Type B pancreatic cell (in vitro differentiated cells): ENCODE results near the gene MTA2. TPM values are rescaled to one million over a fixed set of nuclear protein-coding genes. Genes with fewer than 3 reads are reported as not detected.
A peak's percentile ranks its signal among the peaks of the same experiment; 100 is the strongest.

Experiments used
- DNase-seq: peaks from one replicate; pipeline ENCODE4 v3.0.0; 2021; ENCODE audit warnings: mixed read lengths; ENCODE audit not compliant: unreplicated experiment; ENCODE audit errors: extremely low spot score
- H3K27ac Mint-ChIP-seq: 2 replicates; pipeline ENCODE4 v1.8.0; 2021; ENCODE audit warnings: mild to moderate bottlenecking, mixed read lengths
- H3K27me3 Mint-ChIP-seq: 2 replicates; pipeline ENCODE4 v1.8.0; 2021; ENCODE audit warnings: mixed read lengths
- H3K36me3 Mint-ChIP-seq: 2 replicates; pipeline ENCODE4 v1.8.0; 2021; ENCODE audit warnings: mixed read lengths
- H3K4me1 Mint-ChIP-seq: one replicate; pipeline ENCODE4 v1.8.0; 2021; ENCODE audit warnings: mixed read lengths; ENCODE audit not compliant: unreplicated experiment
- H3K4me3 Mint-ChIP-seq: 2 replicates; pipeline ENCODE4 v1.8.0; 2021; ENCODE audit warnings: mild to moderate bottlenecking, mixed read lengths
- H3K9me3 Mint-ChIP-seq: 2 replicates; pipeline ENCODE4 v1.8.0; 2021; ENCODE audit warnings: mixed read lengths
- total RNA-seq: library from RNA; stranded (reverse); gene quantifications from 2 replicates; pipeline ENCODE4 v1.2.1, GENCODE V29; 2021; ENCODE audit warnings: low replicate concordance
- TF ChIP-seq, protein P1 (sequence below): fragments of 200-600 bp; sonication (generic); conservative IDR thresholded peaks from 2 replicates; pipeline ENCODE4 v1.5.0; 2021; ENCODE audit warnings: antibody characterized with exemption, mild to moderate bottlenecking

MTA2 gene
- total RNA-seq, 1 donor from 2014 or later = 152 TPM

DNA sequence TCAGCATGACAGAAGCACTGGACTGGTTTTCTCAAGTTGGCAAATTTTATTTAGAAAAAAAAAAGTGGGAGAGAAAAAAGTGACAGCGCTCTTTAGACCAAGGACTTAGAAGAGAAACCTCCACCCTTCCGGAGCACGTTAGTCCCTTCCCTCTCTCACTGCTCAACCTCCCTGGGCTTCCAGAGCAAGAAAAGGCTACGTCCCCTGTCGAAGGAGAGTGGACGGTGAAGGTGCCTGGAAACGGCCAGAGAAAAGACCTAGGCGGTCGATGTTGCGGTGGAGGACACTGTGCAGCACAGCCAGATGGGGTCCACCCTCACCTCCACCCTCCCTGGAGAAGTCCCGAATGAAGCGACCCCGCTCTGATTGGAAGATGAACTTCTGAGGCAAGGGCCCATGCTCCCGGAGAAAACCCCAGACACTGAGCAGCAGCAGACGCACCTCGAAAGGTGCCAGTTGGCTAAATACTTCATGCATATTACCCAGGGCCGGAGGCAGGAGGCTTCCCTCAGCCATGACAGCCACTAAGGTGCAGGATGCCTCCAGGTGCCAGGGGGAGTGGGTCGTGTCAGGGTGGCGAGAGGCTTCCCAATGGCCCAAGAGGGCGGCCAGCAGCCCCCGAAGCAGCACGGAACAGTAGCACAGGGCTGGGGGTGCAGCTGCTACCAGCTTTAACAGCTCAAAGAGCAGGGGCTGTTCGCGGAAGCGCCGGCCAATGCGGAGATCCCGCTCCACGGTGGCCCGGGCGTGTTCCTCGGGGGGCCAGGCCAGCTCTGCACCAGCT, 45.4 kb upstream of the MTA2 start:
- no peaks in the 10 kb centered on the region for H3K36me3 Mint-ChIP-seq
- no peaks in the 10 kb centered on the region for H3K27me3 Mint-ChIP-seq
- H3K4me3 Mint-ChIP-seq = peak overlapping the region; percentile 99
- TF ChIP-seq, protein P1, sequence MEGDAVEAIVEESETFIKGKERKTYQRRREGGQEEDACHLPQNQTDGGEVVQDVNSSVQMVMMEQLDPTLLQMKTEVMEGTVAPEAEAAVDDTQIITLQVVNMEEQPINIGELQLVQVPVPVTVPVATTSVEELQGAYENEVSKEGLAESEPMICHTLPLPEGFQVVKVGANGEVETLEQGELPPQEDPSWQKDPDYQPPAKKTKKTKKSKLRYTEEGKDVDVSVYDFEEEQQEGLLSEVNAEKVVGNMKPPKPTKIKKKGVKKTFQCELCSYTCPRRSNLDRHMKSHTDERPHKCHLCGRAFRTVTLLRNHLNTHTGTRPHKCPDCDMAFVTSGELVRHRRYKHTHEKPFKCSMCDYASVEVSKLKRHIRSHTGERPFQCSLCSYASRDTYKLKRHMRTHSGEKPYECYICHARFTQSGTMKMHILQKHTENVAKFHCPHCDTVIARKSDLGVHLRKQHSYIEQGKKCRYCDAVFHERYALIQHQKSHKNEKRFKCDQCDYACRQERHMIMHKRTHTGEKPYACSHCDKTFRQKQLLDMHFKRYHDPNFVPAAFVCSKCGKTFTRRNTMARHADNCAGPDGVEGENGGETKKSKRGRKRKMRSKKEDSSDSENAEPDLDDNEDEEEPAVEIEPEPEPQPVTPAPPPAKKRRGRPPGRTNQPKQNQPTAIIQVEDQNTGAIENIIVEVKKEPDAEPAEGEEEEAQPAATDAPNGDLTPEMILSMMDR = no peak
- no peak for DNase-seq
- H3K9me3 Mint-ChIP-seq = no peaks in the 10 kb centered on the region
- H3K4me1 Mint-ChIP-seq = peaks cover 6% of the 10 kb centered on the region
- peak overlapping the region; percentile 93 for H3K27ac Mint-ChIP-seq

DNA sequence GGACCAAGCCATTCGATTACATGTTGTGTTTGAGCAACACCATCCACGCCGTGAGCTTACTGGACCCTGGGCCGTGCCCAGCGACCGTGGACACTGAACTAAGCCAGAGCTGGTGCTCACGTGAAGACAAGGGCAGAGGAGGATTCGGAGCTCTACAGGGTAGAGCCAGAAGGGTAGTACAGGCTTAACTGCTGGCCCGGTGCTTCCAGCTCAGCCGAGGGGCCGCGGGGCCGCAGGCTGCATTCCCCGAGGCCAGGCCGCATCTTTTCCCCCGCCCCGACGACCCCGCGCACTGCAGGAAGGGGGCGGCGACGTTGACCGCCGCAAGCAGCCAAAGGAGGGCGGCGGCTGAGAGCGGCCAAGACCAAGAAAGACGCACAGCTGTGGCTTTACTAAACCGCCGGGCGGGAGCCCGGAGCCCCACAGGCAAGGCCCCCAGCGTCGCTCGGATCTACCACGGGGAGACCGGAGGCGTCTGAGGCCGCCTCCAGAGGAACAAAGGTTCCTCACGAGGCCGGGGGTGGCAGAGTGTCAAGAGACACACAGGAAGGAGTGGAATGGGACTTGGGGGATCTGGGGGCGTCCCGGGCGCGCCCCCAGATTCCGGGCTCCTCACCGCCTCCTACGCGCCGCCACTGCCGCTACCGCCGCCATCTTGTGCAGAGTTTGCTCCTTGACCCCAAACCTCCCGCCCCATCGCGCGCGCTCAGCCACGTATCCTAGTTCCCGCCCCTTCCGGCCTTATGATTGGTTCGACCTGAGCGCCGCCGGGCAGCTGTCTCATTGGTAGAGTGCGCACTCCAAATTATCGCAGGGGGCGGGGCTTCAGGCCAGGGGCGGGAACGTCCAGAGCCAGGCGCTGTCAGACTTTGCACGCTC, 44.5 kb upstream of the MTA2 start, which contains the start of gene GANAB:
Gene GANAB, minus strand, starts transcription at position 668 of the 879 bp plus-strand sequence. Its CDS starts 14 bp downstream, at position 654.
- DNase-seq = peak; percentile 99
- Mint-ChIP-seq H3K36me3 (no peaks in the 10 kb centered on the region), H3K27ac (peak within 1 kb of the TSS; percentile 93), H3K27me3 (no peaks in the 10 kb centered on the region), H3K4me1 (peaks cover 6% of the 10 kb centered on the region), H3K4me3 (peak within 1 kb of the TSS; percentile 99), H3K9me3 (no peaks in the 10 kb centered on the region)
- TF ChIP-seq, protein P1 = no peak

DNA sequence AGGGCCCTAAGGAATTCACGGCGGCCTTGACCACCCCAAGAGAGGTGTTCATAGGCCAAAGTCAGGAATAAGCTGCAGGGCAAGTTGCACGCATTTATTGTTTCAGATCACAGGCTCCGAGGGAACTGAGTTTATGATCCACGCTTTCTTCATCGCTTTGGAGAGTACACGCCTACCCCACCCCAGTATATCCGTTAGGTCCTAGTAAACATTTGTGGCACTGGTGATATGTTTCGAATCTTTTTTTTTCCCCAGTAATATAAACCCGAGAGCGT, 43.9 kb upstream of the MTA2 start:
- H3K9me3 Mint-ChIP-seq = no peaks in the 10 kb centered on the region
- H3K4me3 Mint-ChIP-seq = peak overlapping the region; percentile 99
- H3K27me3 Mint-ChIP-seq = no peaks in the 10 kb centered on the region
- no peak for DNase-seq
- TF ChIP-seq, protein P1 = no peak
- H3K27ac Mint-ChIP-seq = peak overlapping the region; percentile 93
- no peaks in the 10 kb centered on the region for H3K36me3 Mint-ChIP-seq
- peaks cover 6% of the 10 kb centered on the region for H3K4me1 Mint-ChIP-seq

DNA sequence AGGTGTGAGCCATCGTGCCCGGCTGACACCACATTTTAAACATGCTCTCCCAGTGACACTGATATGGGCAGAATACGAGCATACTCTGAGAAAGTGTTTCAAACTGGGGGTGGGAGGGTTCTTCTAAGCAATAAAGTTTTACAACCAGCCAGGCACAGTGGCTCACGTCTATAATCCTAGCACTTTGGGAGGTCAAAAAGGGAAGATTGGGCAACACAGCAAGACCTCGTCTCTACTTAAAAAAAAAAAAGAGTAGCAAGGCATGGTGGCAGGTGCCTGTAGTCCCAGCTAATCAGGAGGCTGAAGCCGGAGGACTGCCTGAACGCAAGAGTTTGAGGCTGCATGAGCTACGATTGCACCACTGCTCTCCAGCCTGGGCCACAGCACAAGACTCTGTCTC, 42.6 kb upstream of the MTA2 start:
- DNase-seq = no peak
- Mint-ChIP-seq H3K36me3 (peaks cover 6% of the 10 kb centered on the region), H3K27me3 (no peaks in the 10 kb centered on the region), H3K4me3 (peak overlapping the region; percentile 22), H3K9me3 (no peaks in the 10 kb centered on the region), H3K4me1 (peaks cover 6% of the 10 kb centered on the region), H3K27ac (no peak overlapping the region)
- TF ChIP-seq, protein P1 = no peak

DNA sequence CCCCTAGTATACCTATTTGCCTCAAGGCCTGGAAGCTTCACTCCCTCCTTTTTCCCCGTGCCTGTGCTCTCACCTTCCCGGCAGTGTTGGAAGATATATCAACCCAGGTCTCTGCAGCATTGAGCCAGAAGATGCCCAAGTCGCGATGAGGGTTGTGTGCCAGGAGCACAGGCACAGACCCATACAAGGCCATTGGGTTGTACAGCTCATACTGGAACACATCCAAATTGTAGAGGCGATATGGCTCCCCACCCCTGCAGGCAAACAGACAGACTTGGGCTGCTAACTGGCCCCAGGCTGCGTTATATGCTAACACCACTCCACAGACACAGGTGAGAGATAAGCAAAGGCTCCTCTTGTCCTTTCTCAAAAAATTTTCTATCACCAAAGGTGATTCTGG, 30.8 kb upstream of the MTA2 start:
- DNase-seq = no peak
- H3K9me3 Mint-ChIP-seq = no peaks in the 10 kb centered on the region
- H3K36me3 Mint-ChIP-seq = peaks cover 37% of the 10 kb centered on the region
- no peaks in the 10 kb centered on the region for H3K27me3 Mint-ChIP-seq
- H3K4me3 Mint-ChIP-seq = no peak overlapping the region
- TF ChIP-seq, protein P1 = no peak
- H3K4me1 Mint-ChIP-seq = no peaks in the 10 kb centered on the region
- H3K27ac Mint-ChIP-seq = peak overlapping the region; percentile 19
